SK-N-SH treated with all-trans-retinoic acid at 6 μM for 48 hours (cell line): ENCODE results near the gene DDX31.

Source experiments
- ATAC-seq: fragments of 200-7000 bp; cut with Tn5 transposase; 3 replicates; pipeline ENCODE4 v1.9.1; 2020; ENCODE audit warnings: mild to moderate bottlenecking, moderate library complexity
- ARNTL ChIP-seq: fragments of 450-650 bp; formaldehyde crosslinking; IDR thresholded peaks from 2 replicates; pipeline ENCODE4 v1.5.0; 2020; ENCODE audit warnings: low read depth, mild to moderate bottlenecking, moderate library complexity, borderline replicate concordance
- BACH2 ChIP-seq: fragments of 250-450 bp; sonication (Bioruptor Pico); IDR thresholded peaks from 2 replicates; pipeline ENCODE4 v1.9.0; 2021; ENCODE audit warnings: mild to moderate bottlenecking, borderline replicate concordance
- CSDC2 ChIP-seq: fragments of 250-450 bp; sonication (Bioruptor Pico); IDR thresholded peaks from 2 replicates; pipeline ENCODE4 v1.5.0; 2020; ENCODE audit warnings: mild to moderate bottlenecking, moderate library complexity
- ESRRG ChIP-seq: fragments of 250-450 bp; sonication (Bioruptor Pico); IDR thresholded peaks from 2 replicates; pipeline ENCODE4 v1.6.1; 2021; ENCODE audit warnings: mild to moderate bottlenecking
- GLIS3 ChIP-seq: fragments of 250-450 bp; sonication (Bioruptor Pico); IDR thresholded peaks from 2 replicates; pipeline ENCODE4 v1.5.0; 2020; ENCODE audit warnings: mild to moderate bottlenecking, moderate library complexity
- ISL1 ChIP-seq: fragments of 250-450 bp; sonication (Bioruptor Pico); IDR thresholded peaks from 2 replicates; pipeline ENCODE4 v2.1.2; 2022; ENCODE audit warnings: mild to moderate bottlenecking, moderate library complexity
- PPARA ChIP-seq: fragments of 250-450 bp; sonication (Bioruptor Pico); IDR thresholded peaks from 2 replicates; pipeline ENCODE4 v1.5.0; 2020; ENCODE audit warnings: mild to moderate bottlenecking, borderline replicate concordance
- RARB ChIP-seq: fragments of 250-450 bp; sonication (Bioruptor Pico); IDR thresholded peaks from 2 replicates; pipeline ENCODE4 v1.8.0; 2021; ENCODE audit warnings: mild to moderate bottlenecking, moderate library complexity
- SNAI2 ChIP-seq: fragments of 250-450 bp; sonication (Bioruptor Pico); IDR thresholded peaks from 2 replicates; pipeline ENCODE4 v1.5.0; 2020; ENCODE audit warnings: mild to moderate bottlenecking, moderate library complexity
- TCF4 ChIP-seq: fragments of 250-450 bp; sonication (Bioruptor Pico); IDR thresholded peaks from 2 replicates; pipeline ENCODE4 v1.8.0; 2021; ENCODE audit warnings: mild to moderate bottlenecking, moderate library complexity, borderline replicate concordance
- TOX ChIP-seq: fragments of 250-450 bp; sonication (Bioruptor Pico); IDR thresholded peaks from 2 replicates; pipeline ENCODE4 v1.8.0; 2021; ENCODE audit warnings: mild to moderate bottlenecking, moderate library complexity, borderline replicate concordance
- ZC3H10 ChIP-seq: fragments of 250-450 bp; sonication (Bioruptor Pico); IDR thresholded peaks from 2 replicates; pipeline ENCODE4 v1.5.1; 2021; ENCODE audit warnings: mild to moderate bottlenecking, moderate library complexity
- ZFP3 ChIP-seq: fragments of 250-450 bp; sonication (Bioruptor Pico); IDR thresholded peaks from 2 replicates; pipeline ENCODE4 v1.5.0; 2020; ENCODE audit warnings: mild to moderate bottlenecking, moderate library complexity
- ZFP30 ChIP-seq: fragments of 450-650 bp; formaldehyde crosslinking; IDR thresholded peaks from 2 replicates; pipeline ENCODE4 v1.5.0; 2022; ENCODE audit warnings: mild to moderate bottlenecking, moderate library complexity
- ZNF565 ChIP-seq: fragments of 450-650 bp; formaldehyde crosslinking; conservative IDR thresholded peaks from 2 replicates; pipeline ENCODE4 v1.5.0; 2020; ENCODE audit warnings: low read depth, mild to moderate bottlenecking, moderate library complexity
- ZNF70 ChIP-seq: fragments of 450-650 bp; formaldehyde crosslinking; IDR thresholded peaks from 2 replicates; pipeline ENCODE4 v1.5.0; 2020; ENCODE audit warnings: mild to moderate bottlenecking, moderate library complexity
- ZNF8 ChIP-seq: fragments of 450-650 bp; formaldehyde crosslinking; IDR thresholded peaks from 2 replicates; pipeline ENCODE4 v1.5.0; 2020; ENCODE audit warnings: mild to moderate bottlenecking, moderate library complexity
- TF ChIP-seq, protein P1 (sequence below): fragments of 250-450 bp; sonication (Bioruptor Pico); IDR thresholded peaks from 2 replicates; pipeline ENCODE4 v1.5.0; 2020; ENCODE audit warnings: mild to moderate bottlenecking, moderate library complexity
- TF ChIP-seq, protein P2 (sequence below): fragments of 250-450 bp; sonication (Bioruptor Pico); IDR thresholded peaks from 2 replicates; pipeline ENCODE4 v1.8.0; 2021; ENCODE audit warnings: low read depth, mild to moderate bottlenecking, moderate library complexity, borderline replicate concordance
- TF ChIP-seq, protein P3 (sequence below): fragments of 250-450 bp; sonication (Bioruptor Pico); IDR thresholded peaks from 2 replicates; pipeline ENCODE4 v1.8.0; 2020; ENCODE audit warnings: mild to moderate bottlenecking, moderate library complexity, borderline replicate concordance
- TF ChIP-seq, protein P4 (sequence below): fragments of 250-450 bp; sonication (Bioruptor Pico); IDR thresholded peaks from 2 replicates; pipeline ENCODE4 v1.5.1; 2020; ENCODE audit warnings: low read depth, mild to moderate bottlenecking, moderate library complexity
- TF ChIP-seq, protein P5 (sequence below): fragments of 250-450 bp; sonication (Bioruptor Pico); IDR thresholded peaks from 2 replicates; pipeline ENCODE4 v1.5.1; 2021; ENCODE audit warnings: mild to moderate bottlenecking, moderate library complexity

Gene DDX31

DNA sequence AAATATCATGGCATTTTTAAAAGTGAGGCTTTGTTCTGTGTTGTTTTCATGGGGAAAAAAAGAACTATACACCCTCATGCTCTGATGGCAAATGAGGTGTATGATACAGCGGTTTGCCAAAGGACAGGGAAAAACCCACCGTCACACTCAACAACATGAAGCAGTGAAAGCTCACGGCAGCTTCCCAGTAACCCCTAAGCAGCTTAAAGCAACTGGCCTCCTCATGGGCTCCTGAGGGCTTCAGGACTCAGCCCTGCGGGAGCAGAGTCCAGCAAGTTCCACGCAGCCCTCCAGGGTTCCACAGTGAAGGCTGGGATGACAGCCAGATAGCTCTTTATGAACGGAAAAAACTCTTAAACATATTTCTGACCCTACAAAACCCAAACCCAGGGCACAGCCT lies 74.5 kb downstream of the DDX31 start:
- TF ChIP-seq BACH2 (no peak), ISL1 (CRISPR knock-in tag) (no peak), ZC3H10 (CRISPR knock-in tag) (no peak), TCF4 (CRISPR knock-in tag) (no peak), ZFP30 (no peak), ZFP3 (no peak), ZNF70 (CRISPR knock-in tag) (no peak), SNAI2 (CRISPR knock-in tag) (no peak), TOX (CRISPR knock-in tag) (no peak), PPARA (CRISPR knock-in tag) (no peak), ZNF8 (CRISPR knock-in tag) (no peak), ESRRG (CRISPR knock-in tag) (no peak), ZNF565 (CRISPR knock-in tag) (no peak), CSDC2 (no peak)
- TF ChIP-seq, protein P1, sequence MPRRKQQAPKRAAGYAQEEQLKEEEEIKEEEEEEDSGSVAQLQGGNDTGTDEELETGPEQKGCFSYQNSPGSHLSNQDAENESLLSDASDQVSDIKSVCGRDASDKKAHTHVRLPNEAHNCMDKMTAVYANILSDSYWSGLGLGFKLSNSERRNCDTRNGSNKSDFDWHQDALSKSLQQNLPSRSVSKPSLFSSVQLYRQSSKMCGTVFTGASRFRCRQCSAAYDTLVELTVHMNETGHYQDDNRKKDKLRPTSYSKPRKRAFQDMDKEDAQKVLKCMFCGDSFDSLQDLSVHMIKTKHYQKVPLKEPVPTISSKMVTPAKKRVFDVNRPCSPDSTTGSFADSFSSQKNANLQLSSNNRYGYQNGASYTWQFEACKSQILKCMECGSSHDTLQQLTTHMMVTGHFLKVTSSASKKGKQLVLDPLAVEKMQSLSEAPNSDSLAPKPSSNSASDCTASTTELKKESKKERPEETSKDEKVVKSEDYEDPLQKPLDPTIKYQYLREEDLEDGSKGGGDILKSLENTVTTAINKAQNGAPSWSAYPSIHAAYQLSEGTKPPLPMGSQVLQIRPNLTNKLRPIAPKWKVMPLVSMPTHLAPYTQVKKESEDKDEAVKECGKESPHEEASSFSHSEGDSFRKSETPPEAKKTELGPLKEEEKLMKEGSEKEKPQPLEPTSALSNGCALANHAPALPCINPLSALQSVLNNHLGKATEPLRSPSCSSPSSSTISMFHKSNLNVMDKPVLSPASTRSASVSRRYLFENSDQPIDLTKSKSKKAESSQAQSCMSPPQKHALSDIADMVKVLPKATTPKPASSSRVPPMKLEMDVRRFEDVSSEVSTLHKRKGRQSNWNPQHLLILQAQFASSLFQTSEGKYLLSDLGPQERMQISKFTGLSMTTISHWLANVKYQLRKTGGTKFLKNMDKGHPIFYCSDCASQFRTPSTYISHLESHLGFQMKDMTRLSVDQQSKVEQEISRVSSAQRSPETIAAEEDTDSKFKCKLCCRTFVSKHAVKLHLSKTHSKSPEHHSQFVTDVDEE: no peak
- TF ChIP-seq, protein P2, sequence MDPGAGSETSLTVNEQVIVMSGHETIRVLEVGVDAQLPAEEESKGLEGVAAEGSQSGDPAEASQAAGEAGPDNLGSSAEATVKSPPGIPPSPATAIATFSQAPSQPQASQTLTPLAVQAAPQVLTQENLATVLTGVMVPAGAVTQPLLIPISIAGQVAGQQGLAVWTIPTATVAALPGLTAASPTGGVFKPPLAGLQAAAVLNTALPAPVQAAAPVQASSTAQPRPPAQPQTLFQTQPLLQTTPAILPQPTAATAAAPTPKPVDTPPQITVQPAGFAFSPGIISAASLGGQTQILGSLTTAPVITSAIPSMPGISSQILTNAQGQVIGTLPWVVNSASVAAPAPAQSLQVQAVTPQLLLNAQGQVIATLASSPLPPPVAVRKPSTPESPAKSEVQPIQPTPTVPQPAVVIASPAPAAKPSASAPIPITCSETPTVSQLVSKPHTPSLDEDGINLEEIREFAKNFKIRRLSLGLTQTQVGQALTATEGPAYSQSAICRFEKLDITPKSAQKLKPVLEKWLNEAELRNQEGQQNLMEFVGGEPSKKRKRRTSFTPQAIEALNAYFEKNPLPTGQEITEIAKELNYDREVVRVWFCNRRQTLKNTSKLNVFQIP (CRISPR knock-in tag): no peak
- TF ChIP-seq, protein P3, sequence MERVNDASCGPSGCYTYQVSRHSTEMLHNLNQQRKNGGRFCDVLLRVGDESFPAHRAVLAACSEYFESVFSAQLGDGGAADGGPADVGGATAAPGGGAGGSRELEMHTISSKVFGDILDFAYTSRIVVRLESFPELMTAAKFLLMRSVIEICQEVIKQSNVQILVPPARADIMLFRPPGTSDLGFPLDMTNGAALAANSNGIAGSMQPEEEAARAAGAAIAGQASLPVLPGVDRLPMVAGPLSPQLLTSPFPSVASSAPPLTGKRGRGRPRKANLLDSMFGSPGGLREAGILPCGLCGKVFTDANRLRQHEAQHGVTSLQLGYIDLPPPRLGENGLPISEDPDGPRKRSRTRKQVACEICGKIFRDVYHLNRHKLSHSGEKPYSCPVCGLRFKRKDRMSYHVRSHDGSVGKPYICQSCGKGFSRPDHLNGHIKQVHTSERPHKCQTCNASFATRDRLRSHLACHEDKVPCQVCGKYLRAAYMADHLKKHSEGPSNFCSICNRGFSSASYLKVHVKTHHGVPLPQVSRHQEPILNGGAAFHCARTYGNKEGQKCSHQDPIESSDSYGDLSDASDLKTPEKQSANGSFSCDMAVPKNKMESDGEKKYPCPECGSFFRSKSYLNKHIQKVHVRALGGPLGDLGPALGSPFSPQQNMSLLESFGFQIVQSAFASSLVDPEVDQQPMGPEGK (CRISPR knock-in tag): no peak
- TF ChIP-seq, protein P4, sequence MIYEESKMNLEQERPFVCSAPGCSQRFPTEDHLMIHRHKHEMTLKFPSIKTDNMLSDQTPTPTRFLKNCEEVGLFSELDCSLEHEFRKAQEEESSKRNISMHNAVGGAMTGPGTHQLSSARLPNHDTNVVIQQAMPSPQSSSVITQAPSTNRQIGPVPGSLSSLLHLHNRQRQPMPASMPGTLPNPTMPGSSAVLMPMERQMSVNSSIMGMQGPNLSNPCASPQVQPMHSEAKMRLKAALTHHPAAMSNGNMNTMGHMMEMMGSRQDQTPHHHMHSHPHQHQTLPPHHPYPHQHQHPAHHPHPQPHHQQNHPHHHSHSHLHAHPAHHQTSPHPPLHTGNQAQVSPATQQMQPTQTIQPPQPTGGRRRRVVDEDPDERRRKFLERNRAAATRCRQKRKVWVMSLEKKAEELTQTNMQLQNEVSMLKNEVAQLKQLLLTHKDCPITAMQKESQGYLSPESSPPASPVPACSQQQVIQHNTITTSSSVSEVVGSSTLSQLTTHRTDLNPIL: no peak
- ATAC-seq: no peak

DNA sequence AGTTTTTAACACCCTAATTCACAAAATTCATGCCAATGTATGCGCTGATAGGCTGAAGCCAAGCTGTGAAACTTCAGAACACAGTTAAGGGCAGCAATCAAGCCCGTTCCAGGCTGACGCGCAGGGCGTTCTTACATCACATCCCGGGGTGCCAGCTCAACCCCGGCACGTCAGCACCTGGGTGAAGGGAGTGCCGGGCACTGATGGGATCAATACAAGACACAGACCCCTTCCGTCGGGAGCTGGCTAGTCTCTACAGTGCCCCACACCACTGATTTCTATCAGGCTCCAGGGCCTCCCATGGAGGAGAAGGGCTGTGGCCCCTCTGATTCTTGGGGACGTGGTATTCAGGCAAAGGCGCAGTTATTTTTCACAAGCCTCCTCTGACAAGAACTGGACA lies 75.4 kb downstream of the DDX31 start:
- ATAC-seq: no peak

More for the DNA sequence above, 75.4 kb downstream of the DDX31 start:
- no peak for TF ChIP-seq TCF4 (CRISPR knock-in tag)
- TF ChIP-seq ARNTL: no peak
- TF ChIP-seq, protein P2 (CRISPR knock-in tag): no peak
- TF ChIP-seq RARB (CRISPR knock-in tag): no peak
- TF ChIP-seq ZNF565 (CRISPR knock-in tag): no peak
- TF ChIP-seq, protein P4: no peak
- no peak for TF ChIP-seq GLIS3 (CRISPR knock-in tag)
- no peak for TF ChIP-seq PPARA (CRISPR knock-in tag)
- TF ChIP-seq, protein P5, sequence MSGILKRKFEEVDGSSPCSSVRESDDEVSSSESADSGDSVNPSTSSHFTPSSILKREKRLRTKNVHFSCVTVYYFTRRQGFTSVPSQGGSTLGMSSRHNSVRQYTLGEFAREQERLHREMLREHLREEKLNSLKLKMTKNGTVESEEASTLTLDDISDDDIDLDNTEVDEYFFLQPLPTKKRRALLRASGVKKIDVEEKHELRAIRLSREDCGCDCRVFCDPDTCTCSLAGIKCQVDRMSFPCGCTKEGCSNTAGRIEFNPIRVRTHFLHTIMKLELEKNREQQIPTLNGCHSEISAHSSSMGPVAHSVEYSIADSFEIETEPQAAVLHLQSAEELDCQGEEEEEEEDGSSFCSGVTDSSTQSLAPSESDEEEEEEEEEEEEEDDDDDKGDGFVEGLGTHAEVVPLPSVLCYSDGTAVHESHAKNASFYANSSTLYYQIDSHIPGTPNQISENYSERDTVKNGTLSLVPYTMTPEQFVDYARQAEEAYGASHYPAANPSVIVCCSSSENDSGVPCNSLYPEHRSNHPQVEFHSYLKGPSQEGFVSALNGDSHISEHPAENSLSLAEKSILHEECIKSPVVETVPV: no peak
- no peak for TF ChIP-seq SNAI2 (CRISPR knock-in tag)
- TF ChIP-seq BACH2: no peak
- no peak for TF ChIP-seq ZFP30
- TF ChIP-seq ISL1 (CRISPR knock-in tag): no peak
- TF ChIP-seq, protein P3 (CRISPR knock-in tag): no peak
- TF ChIP-seq, protein P1: no peak
